Measurements from ENCODE around the gene BMAL1.

Gene BMAL1

DNA sequence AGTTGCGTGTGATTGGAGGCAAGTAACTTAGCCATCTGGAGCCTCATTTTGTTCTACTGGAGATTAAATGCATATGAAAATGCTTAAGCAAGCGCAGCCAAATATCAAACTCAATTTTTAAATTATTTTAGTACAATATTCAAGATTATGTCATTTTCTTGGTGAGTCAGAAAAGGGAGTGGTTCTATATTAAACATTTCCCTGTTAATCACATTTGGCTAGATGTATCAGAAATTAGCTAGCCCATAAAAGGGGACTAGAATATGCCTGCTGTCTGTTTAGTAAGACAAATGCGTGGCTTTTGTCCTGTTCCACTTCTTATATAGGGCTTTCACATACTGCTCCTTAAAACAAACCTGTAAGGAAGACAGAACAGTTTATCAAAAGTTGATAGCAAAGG is 35.0 kb upstream of the BMAL1 start:
- no peaks in the 10 kb centered on the region for H3K79me2 ChIP-seq
- H3K36me3 ChIP-seq (ENCODE audit: control insufficient read depth, insufficient read depth, low read length), result no peaks in the 10 kb centered on the region
- peaks cover 4% of the 10 kb centered on the region for H3K4me1 ChIP-seq
- no peak overlapping the region for H3K9ac ChIP-seq
- no peak overlapping the region for H3K4me3 ChIP-seq (ENCODE audit: low read depth, low read length)
- no peaks in the 10 kb centered on the region for H3K9me3 ChIP-seq (ENCODE audit: control insufficient read depth, low read length)
- H2AFZ ChIP-seq, result no peak overlapping the region
- no peak overlapping the region for H3K4me2 ChIP-seq (ENCODE audit: low read length)
- TF ChIP-seq CTCF (IDR thresholded peaks at IDR 0.05), result no peak
- no peaks in the 10 kb centered on the region for H3K27me3 ChIP-seq (ENCODE audit: control insufficient read depth, insufficient read depth, low read length)
- no peak overlapping the region for H3K27ac ChIP-seq

GRCh38 chr11:13247606-13248296 is 29.8 kb upstream of the BMAL1 start:
- Histone ChIP-seq H3K27me3 (ENCODE audit: control insufficient read depth, insufficient read depth, low read length) (no peaks in the 10 kb centered on the region), H3K9ac (no peak overlapping the region), H3K4me3 (ENCODE audit: low read depth, low read length) (no peak overlapping the region), H3K4me1 (peaks cover 4% of the 10 kb centered on the region), H3K27ac (no peak overlapping the region), H2AFZ (no peak overlapping the region), H3K9me3 (ENCODE audit: control insufficient read depth, low read length) (no peaks in the 10 kb centered on the region), H3K79me2 (no peaks in the 10 kb centered on the region), H3K36me3 (ENCODE audit: control insufficient read depth, insufficient read depth, low read length) (no peaks in the 10 kb centered on the region), H3K4me2 (ENCODE audit: low read length) (no peak overlapping the region)
- TF ChIP-seq CTCF (IDR thresholded peaks at IDR 0.05), result no peak

DNA sequence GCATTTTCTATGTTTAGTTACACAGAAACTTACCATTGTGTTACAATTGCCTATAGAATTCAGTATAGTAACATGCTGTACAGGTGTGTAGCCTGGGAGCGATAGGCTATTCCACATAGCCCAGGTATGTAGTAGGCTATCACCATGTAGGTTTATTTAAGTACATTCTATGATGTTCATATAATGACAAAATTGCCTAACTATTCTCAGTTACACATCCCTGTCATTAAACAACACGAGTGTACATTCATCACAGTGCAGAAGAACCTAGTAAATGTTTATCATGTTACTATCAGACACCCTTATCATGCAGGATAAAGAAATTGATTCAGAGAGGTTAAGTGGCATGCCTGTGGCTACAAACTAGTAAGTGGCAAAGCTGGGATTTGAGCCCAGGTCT is 28.4 kb upstream of the BMAL1 start:
- Histone ChIP-seq H2AFZ (no peak overlapping the region), H3K27me3 (ENCODE audit: control insufficient read depth, insufficient read depth, low read length) (no peaks in the 10 kb centered on the region), H3K36me3 (ENCODE audit: control insufficient read depth, insufficient read depth, low read length) (no peaks in the 10 kb centered on the region), H3K9ac (no peak overlapping the region), H3K4me2 (ENCODE audit: low read length) (no peak overlapping the region), H3K4me1 (no peaks in the 10 kb centered on the region), H3K27ac (no peak overlapping the region), H3K4me3 (ENCODE audit: low read depth, low read length) (no peak overlapping the region), H3K79me2 (no peaks in the 10 kb centered on the region), H3K9me3 (ENCODE audit: control insufficient read depth, low read length) (no peaks in the 10 kb centered on the region)
- TF ChIP-seq CTCF (IDR thresholded peaks at IDR 0.05), result no peak

- Histone ChIP-seq H2AFZ (no peak overlapping the region), H3K4me2 (ENCODE audit: low read length) (no peak overlapping the region), H3K4me1 (no peaks in the 10 kb centered on the region), H3K9me3 (ENCODE audit: control insufficient read depth, low read length) (no peaks in the 10 kb centered on the region), H3K9ac (no peak overlapping the region), H3K4me3 (ENCODE audit: low read depth, low read length) (no peak overlapping the region), H3K36me3 (ENCODE audit: control insufficient read depth, insufficient read depth, low read length) (no peaks in the 10 kb centered on the region), H3K27ac (no peak overlapping the region), H3K79me2 (no peaks in the 10 kb centered on the region), H3K27me3 (ENCODE audit: control insufficient read depth, insufficient read depth, low read length) (no peaks in the 10 kb centered on the region)
- no peak for TF ChIP-seq CTCF (IDR thresholded peaks at IDR 0.05)
These were observed 27.6 kb upstream of the BMAL1 start for GRCh38 chr11:13249992-13250391.

DNA sequence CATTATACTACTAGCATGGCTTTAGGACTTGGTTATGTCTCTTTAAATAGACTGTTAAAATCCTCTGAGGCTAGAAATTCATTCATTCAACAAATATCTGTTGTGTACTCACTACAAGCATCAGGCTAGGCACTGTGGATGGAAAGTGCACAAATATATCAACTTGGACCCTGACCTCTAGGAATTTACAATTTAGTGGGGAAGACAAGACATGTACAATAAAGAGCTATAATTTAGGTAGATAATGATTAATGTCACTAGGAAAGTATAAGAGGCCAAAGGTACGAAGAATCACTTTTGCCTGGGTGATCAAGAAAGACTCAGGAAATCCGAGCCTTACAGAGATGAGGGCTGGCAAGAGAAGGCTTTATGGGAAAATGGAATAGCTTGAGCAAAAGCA is 25.6 kb upstream of the BMAL1 start:
- H3K27me3 ChIP-seq (ENCODE audit: control insufficient read depth, insufficient read depth, low read length), result no peaks in the 10 kb centered on the region
- H3K9me3 ChIP-seq (ENCODE audit: control insufficient read depth, low read length), result no peaks in the 10 kb centered on the region
- no peak overlapping the region for H3K27ac ChIP-seq
- H3K79me2 ChIP-seq, result no peaks in the 10 kb centered on the region
- H3K36me3 ChIP-seq (ENCODE audit: control insufficient read depth, insufficient read depth, low read length), result no peaks in the 10 kb centered on the region
- no peaks in the 10 kb centered on the region for H3K4me1 ChIP-seq
- TF ChIP-seq CTCF (IDR thresholded peaks at IDR 0.05), result no peak
- no peak overlapping the region for H3K9ac ChIP-seq
- no peak overlapping the region for H3K4me3 ChIP-seq (ENCODE audit: low read depth, low read length)
- H2AFZ ChIP-seq, result no peak overlapping the region
- H3K4me2 ChIP-seq (ENCODE audit: low read length), result no peak overlapping the region
